Measurements from ENCODE around the gene RBM23. TPM values are rescaled to one million over a fixed set of nuclear protein-coding genes. Genes with fewer than 3 reads are reported as not detected.

Gene RBM23
- total RNA-seq, 1 experiment from 2014 or later = 76.5 TPM

DNA sequence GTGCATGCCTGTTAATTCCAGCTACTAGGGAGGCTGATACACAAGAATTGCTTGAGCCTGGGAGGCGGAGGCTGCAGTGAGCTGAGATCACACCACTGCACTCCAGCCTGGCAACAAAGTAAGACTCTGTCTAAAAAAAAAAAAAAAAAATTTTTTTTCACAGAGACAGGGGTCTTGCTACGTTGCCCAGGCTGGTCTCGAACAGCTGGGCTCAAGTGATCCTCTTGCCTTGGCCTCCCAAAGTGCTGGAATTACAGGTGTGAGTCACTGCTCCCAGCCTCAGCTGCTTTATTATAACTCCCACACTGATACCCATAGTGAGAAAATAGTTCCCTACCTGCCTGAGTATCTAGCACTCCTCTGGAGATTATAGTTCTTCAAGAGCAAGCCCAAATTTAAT lies 26.7 kb upstream of the RBM23 start:
- H3K27ac ChIP-seq = no peak overlapping the region
- no peak overlapping the region for H2AFZ ChIP-seq
- no peaks in the 10 kb centered on the region for H3K79me2 ChIP-seq (ENCODE audit: low read depth)
- H3K9me2 ChIP-seq (ENCODE audit: insufficient read depth) = no peaks in the 10 kb centered on the region
- no peaks in the 10 kb centered on the region for H3K9me3 ChIP-seq (ENCODE audit: insufficient read depth, low read depth)
- TF ChIP-seq EZH2 (IDR thresholded peaks at IDR 0.05; ENCODE audit: low read depth) = no peak
- TF ChIP-seq, protein P1, sequence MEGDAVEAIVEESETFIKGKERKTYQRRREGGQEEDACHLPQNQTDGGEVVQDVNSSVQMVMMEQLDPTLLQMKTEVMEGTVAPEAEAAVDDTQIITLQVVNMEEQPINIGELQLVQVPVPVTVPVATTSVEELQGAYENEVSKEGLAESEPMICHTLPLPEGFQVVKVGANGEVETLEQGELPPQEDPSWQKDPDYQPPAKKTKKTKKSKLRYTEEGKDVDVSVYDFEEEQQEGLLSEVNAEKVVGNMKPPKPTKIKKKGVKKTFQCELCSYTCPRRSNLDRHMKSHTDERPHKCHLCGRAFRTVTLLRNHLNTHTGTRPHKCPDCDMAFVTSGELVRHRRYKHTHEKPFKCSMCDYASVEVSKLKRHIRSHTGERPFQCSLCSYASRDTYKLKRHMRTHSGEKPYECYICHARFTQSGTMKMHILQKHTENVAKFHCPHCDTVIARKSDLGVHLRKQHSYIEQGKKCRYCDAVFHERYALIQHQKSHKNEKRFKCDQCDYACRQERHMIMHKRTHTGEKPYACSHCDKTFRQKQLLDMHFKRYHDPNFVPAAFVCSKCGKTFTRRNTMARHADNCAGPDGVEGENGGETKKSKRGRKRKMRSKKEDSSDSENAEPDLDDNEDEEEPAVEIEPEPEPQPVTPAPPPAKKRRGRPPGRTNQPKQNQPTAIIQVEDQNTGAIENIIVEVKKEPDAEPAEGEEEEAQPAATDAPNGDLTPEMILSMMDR (conservative IDR thresholded peaks at IDR 0.05) = no peak
- DNase-seq = no peak
- CTCF ChIA-PET = no interaction called here
- no peak overlapping the region for H3K4me3 ChIP-seq
- no peaks in the 10 kb centered on the region for H3K4me1 ChIP-seq (replicated peaks; ENCODE audit: insufficient read depth)
- no peaks in the 10 kb centered on the region for H3F3A ChIP-seq (ENCODE audit: insufficient read depth, low read depth)
- no peaks in the 10 kb centered on the region for H3K27me3 ChIP-seq (ENCODE audit: insufficient read depth, low read depth)
- H3K36me3 ChIP-seq (ENCODE audit: low read depth) = no peaks in the 10 kb centered on the region
- no peak overlapping the region for H3K4me2 ChIP-seq
- POLR2A ChIA-PET (ENCODE audit: unreplicated experiment) = no interaction called here
- BruUV-seq (replicated peaks) = no TSS peak
- H4K20me1 ChIP-seq (ENCODE audit: insufficient read depth) = no peaks in the 10 kb centered on the region
- intact Hi-C loops (cut with micrococcal nuclease; ENCODE audit: unreplicated experiment) = no loop called here

DNA sequence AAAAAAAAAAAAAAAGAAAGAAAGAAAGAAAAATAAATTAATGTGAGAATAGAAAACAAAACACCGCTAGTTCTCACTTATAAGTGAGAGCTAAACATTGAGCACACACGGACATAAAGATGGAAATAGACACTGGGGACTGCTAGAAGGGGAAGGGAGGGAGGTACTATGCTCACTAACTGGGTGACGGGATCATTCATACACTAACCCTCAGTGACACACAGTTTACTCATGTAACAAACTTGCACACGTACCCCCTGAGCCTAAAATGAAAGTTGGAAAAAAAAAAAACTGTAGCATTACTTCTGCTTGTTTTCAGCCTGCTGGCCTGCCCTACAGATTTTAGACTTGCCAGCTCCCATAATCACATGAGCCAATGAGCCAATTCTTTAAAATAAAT lies 20.7 kb upstream of the RBM23 start:
- no peaks in the 10 kb centered on the region for H3K36me3 ChIP-seq (ENCODE audit: low read depth)
- H3K4me1 ChIP-seq (replicated peaks; ENCODE audit: insufficient read depth) = no peaks in the 10 kb centered on the region
- H3K9me2 ChIP-seq (ENCODE audit: insufficient read depth) = no peaks in the 10 kb centered on the region
- ChIA-PET POLR2A (ENCODE audit: unreplicated experiment) (no interaction called here), CTCF (interaction anchor here (0.6 kb wide), 2 partner anchors 133 kb away, joined by 3 to 4 read pairs; no protein-coding TSS in a partner anchor)
- no peak overlapping the region for H3K4me3 ChIP-seq
- BruUV-seq (replicated peaks) = no TSS peak
- H3K9me3 ChIP-seq (ENCODE audit: insufficient read depth, low read depth) = no peaks in the 10 kb centered on the region
- no peaks in the 10 kb centered on the region for H4K20me1 ChIP-seq (ENCODE audit: insufficient read depth)
- no peak for TF ChIP-seq EZH2 (IDR thresholded peaks at IDR 0.05; ENCODE audit: low read depth)
- TF ChIP-seq, protein P1 (conservative IDR thresholded peaks at IDR 0.05) = no peak
- no peaks in the 10 kb centered on the region for H3K27me3 ChIP-seq (ENCODE audit: insufficient read depth, low read depth)
- no peak for DNase-seq
- H3K27ac ChIP-seq = no peak overlapping the region
- H2AFZ ChIP-seq = no peak overlapping the region
- H3F3A ChIP-seq (ENCODE audit: insufficient read depth, low read depth) = no peaks in the 10 kb centered on the region
- no peaks in the 10 kb centered on the region for H3K79me2 ChIP-seq (ENCODE audit: low read depth)
- intact Hi-C loops (cut with micrococcal nuclease; ENCODE audit: unreplicated experiment) = no loop called here
- no peak overlapping the region for H3K4me2 ChIP-seq

DNA sequence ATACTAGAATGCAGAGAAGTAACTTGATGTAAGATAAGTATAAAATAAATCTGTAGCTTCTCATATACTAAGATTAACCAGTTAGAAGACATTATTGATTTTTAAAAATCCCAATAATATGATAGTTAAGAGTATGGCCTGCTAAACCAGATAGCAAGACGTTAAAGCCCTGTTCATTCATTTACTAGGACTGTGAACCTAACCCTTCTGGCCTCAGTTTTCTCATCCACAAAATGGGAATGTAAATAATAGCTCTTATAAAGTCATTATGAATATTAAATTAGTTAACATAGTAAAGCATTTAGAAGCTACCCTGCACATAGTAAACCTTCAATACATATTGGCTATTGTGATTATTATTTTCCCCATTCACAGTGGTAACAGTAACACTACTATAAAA lies 16.2 kb upstream of the RBM23 start:
- no peaks in the 10 kb centered on the region for H4K20me1 ChIP-seq (ENCODE audit: insufficient read depth)
- no peak overlapping the region for H3K4me2 ChIP-seq
- no peaks in the 10 kb centered on the region for H3K79me2 ChIP-seq (ENCODE audit: low read depth)
- TF ChIP-seq EZH2 (IDR thresholded peaks at IDR 0.05; ENCODE audit: low read depth) = no peak
- TF ChIP-seq, protein P1 (conservative IDR thresholded peaks at IDR 0.05) = no peak
- ChIA-PET POLR2A (ENCODE audit: unreplicated experiment) (no interaction called here), CTCF (interaction anchor here (1.0 kb wide), 1 partner anchor 20 kb away, joined by 3 read pairs; no protein-coding TSS in a partner anchor)
- H3K4me3 ChIP-seq = no peak overlapping the region
- peaks cover 13% of the 10 kb centered on the region for H3K4me1 ChIP-seq (replicated peaks; ENCODE audit: insufficient read depth)
- no peak overlapping the region for H3K27ac ChIP-seq
- H3K9me2 ChIP-seq (ENCODE audit: insufficient read depth) = no peaks in the 10 kb centered on the region
- peaks cover under 1% of the 10 kb centered on the region; the same call in 1 of the 2 replicates for H3F3A ChIP-seq (ENCODE audit: insufficient read depth, low read depth)
- no peaks in the 10 kb centered on the region for H3K36me3 ChIP-seq (ENCODE audit: low read depth)
- no peaks in the 10 kb centered on the region for H3K9me3 ChIP-seq (ENCODE audit: insufficient read depth, low read depth)
- DNase-seq = no peak
- H3K27me3 ChIP-seq (ENCODE audit: insufficient read depth, low read depth) = no peaks in the 10 kb centered on the region
- intact Hi-C loops (cut with micrococcal nuclease; ENCODE audit: unreplicated experiment) = no loop called here
- no TSS peak for BruUV-seq (replicated peaks)
- H2AFZ ChIP-seq = no peak overlapping the region

Measured in PC-9 (cell line).